ENCODE data around the gene FBXO30. TPM values are rescaled to one million over a fixed set of nuclear protein-coding genes. Genes with fewer than 3 reads are reported as not detected.

The FBXO30 gene
- total and polyA plus RNA-seq, 2 donors, result 2.6 to 5.7 TPM

DNA sequence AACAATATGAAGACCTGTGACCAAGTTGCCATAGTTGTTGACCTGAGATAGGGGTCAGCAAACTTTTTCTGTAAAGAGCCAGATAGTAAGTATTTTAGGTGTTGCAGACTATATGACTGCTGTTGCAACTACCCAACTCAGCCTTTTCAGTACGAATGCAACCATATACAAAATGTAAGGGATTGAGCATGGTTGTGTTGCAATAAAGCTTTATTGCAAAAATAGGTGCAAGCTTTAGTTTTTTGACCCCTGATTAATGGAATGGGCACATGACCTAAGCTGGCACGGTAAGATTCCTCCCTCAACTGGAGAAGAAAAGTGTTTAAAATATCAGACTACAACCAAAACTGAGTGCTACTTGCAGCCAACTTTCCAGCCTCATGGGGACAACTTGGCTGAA, 62.0 kb downstream of the FBXO30 start:
- H3K36me3 ChIP-seq (ENCODE audit: control insufficient read depth in 2 of 2, insufficient read depth in 2 of 2, low read length in 1 of 2), result no peaks in the 10 kb centered on the region
- H3K4me3 ChIP-seq (ENCODE audit: low read length in 2 of 2), result no peak overlapping the region
- DNase-seq (ENCODE audit: low read depth in 6 of 9, low spot score in 9 of 9), result no peak
- no peaks in the 10 kb centered on the region for H3K27me3 ChIP-seq (ENCODE audit: control insufficient read depth in 2 of 2, insufficient read depth in 1 of 2, low read length in 1 of 2)
- 97% methylated on average over 2 of the region's 2 CpGs for WGBS
- no peaks in the 10 kb centered on the region for H3K4me1 ChIP-seq (ENCODE audit: control insufficient read depth in 2 of 2, insufficient read depth in 2 of 2, low read length in 2 of 2)
- H3K27ac ChIP-seq (ENCODE audit: low read depth in 1 of 2, low read length in 1 of 2), result no peak overlapping the region
- no peaks in the 10 kb centered on the region for H3K9me3 ChIP-seq (ENCODE audit: control insufficient read depth in 2 of 2, insufficient read depth in 1 of 2, low read length in 1 of 2)

DNA sequence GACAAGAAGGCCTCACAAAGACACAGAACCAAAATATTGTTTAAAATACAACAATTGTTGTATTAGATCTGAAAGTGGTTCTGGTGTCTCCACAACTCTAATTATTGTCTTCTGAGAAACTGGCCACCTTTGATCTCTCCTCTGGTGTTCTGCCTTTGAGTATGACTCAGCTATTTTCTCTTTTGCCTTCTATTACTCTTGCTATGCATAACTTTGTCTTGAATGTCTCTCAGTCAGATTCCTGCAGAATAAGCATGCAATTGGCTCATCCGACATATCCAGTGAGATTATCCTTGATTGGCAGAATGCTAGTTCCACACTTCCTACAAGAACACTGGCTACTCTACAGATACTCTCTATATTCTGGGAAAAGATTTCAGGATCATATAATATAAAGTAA, 65.0 kb downstream of the FBXO30 start:
- no peak overlapping the region for H3K4me3 ChIP-seq (ENCODE audit: low read length in 2 of 2)

DNA sequence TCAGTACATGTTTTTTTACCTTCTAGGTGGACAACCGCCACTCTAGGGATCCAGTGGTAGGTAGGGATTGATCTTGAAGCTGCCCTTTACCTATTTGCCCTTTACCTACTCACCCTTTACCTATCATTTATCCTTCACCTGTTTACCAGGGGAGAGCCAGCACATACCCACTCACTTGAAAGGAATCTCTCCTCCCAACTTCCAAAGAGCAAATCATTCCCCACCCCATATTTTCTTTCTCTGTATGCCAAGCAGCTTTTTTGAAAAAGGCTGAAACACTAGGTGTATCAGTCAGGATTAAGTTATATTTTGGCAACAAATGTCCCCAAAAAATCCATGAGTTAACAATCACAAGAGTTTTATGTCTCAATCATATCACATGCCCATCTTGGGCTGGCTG, 68.7 kb downstream of the FBXO30 start:
- DNase-seq (ENCODE audit: low read depth in 6 of 9, low spot score in 9 of 9), result no peak
- H3K36me3 ChIP-seq (ENCODE audit: control insufficient read depth in 2 of 2, insufficient read depth in 2 of 2, low read length in 1 of 2), result no peaks in the 10 kb centered on the region
- 100% methylated on average over 1 of the region's 1 CpG for WGBS

More for the DNA sequence above, 65.0 kb downstream of the FBXO30 start:
- Histone ChIP-seq H3K27me3 (ENCODE audit: control insufficient read depth in 2 of 2, insufficient read depth in 1 of 2, low read length in 1 of 2) (no peaks in the 10 kb centered on the region), H3K4me1 (ENCODE audit: control insufficient read depth in 2 of 2, insufficient read depth in 2 of 2, low read length in 2 of 2) (no peaks in the 10 kb centered on the region), H3K9me3 (ENCODE audit: control insufficient read depth in 2 of 2, insufficient read depth in 1 of 2, low read length in 1 of 2) (no peaks in the 10 kb centered on the region), H3K27ac (ENCODE audit: low read depth in 1 of 2, low read length in 1 of 2) (no peak overlapping the region), H3K36me3 (ENCODE audit: control insufficient read depth in 2 of 2, insufficient read depth in 2 of 2, low read length in 1 of 2) (no peaks in the 10 kb centered on the region)
- DNase-seq (ENCODE audit: low read depth in 6 of 9, low spot score in 9 of 9), result peak in 1 of 9 donors; percentile 34
- WGBS, result 61% methylated on average over 1 of the region's 1 CpG

DNA sequence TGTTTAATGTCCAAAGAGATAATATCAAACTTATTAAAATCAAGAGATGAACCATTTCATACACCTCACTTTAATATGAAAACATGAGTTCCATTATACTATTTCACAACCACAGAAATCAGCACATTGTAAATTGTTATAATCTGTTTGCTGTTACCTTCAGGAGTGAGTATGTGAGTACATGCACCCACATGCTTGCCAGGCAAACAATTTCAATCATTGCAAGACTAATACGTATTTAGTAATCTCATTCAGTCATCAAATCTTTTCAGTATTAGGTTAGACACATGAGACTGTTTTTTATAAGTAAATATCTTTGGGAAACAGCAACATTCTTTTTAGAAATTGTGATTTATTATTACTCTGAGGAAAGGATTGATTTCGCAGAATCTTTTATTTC, 70.0 kb downstream of the FBXO30 start:
- Histone ChIP-seq H3K9me3 (ENCODE audit: control insufficient read depth in 2 of 2, insufficient read depth in 1 of 2, low read length in 1 of 2) (no peaks in the 10 kb centered on the region), H3K4me1 (ENCODE audit: control insufficient read depth in 2 of 2, insufficient read depth in 2 of 2, low read length in 2 of 2) (no peaks in the 10 kb centered on the region), H3K4me3 (ENCODE audit: low read length in 2 of 2) (no peak overlapping the region), H3K36me3 (ENCODE audit: control insufficient read depth in 2 of 2, insufficient read depth in 2 of 2, low read length in 1 of 2) (no peaks in the 10 kb centered on the region), H3K27me3 (ENCODE audit: control insufficient read depth in 2 of 2, insufficient read depth in 1 of 2, low read length in 1 of 2) (no peaks in the 10 kb centered on the region), H3K27ac (ENCODE audit: low read depth in 1 of 2, low read length in 1 of 2) (no peak overlapping the region)
- WGBS, result 96% methylated on average over 2 of the region's 2 CpGs
- no peak for DNase-seq (ENCODE audit: low read depth in 6 of 9, low spot score in 9 of 9)

More for the DNA sequence above, 68.7 kb downstream of the FBXO30 start:
- Histone ChIP-seq H3K4me1 (ENCODE audit: control insufficient read depth in 2 of 2, insufficient read depth in 2 of 2, low read length in 2 of 2) (no peaks in the 10 kb centered on the region), H3K27ac (ENCODE audit: low read depth in 1 of 2, low read length in 1 of 2) (no peak overlapping the region), H3K9me3 (ENCODE audit: control insufficient read depth in 2 of 2, insufficient read depth in 1 of 2, low read length in 1 of 2) (no peaks in the 10 kb centered on the region), H3K27me3 (ENCODE audit: control insufficient read depth in 2 of 2, insufficient read depth in 1 of 2, low read length in 1 of 2) (no peaks in the 10 kb centered on the region), H3K4me3 (ENCODE audit: low read length in 2 of 2) (no peak overlapping the region)

Other genes starting within 250 kb of the FBXO30 start
- 10.0 TPM for gene EPM2A, start 79.3 kb downstream of the FBXO30 start, total RNA-seq
- gene EPM2A, start 79.3 kb downstream of the FBXO30 start, polyA plus RNA-seq, result 9.3 TPM
- gene SHPRH, start 149.6 kb upstream of the FBXO30 start, total RNA-seq, result 17.1 TPM
- 5.9 TPM for gene SHPRH, start 149.6 kb upstream of the FBXO30 start, polyA plus RNA-seq
- under 0.01 TPM for gene GRM1, start 214.3 kb upstream of the FBXO30 start, total RNA-seq
- 0.05 TPM for gene GRM1, start 214.3 kb upstream of the FBXO30 start, polyA plus RNA-seq

Data from thymus (tissue), 11 donors.